GM21390 (cell line): ENCODE data around the gene USH1G.
"Not testable (repeated sequence)": the region's sequence is repeated elsewhere in the genome, so short reads cannot be mapped to it uniquely, and the experiment has no call there.

Experiments used
- ATAC-seq: cut with Tn5 transposase; IDR thresholded peaks from one replicate; pipeline ENCODE4 v1.9.1; 2021; ENCODE audit not compliant: unreplicated experiment

Gene USH1G

DNA sequence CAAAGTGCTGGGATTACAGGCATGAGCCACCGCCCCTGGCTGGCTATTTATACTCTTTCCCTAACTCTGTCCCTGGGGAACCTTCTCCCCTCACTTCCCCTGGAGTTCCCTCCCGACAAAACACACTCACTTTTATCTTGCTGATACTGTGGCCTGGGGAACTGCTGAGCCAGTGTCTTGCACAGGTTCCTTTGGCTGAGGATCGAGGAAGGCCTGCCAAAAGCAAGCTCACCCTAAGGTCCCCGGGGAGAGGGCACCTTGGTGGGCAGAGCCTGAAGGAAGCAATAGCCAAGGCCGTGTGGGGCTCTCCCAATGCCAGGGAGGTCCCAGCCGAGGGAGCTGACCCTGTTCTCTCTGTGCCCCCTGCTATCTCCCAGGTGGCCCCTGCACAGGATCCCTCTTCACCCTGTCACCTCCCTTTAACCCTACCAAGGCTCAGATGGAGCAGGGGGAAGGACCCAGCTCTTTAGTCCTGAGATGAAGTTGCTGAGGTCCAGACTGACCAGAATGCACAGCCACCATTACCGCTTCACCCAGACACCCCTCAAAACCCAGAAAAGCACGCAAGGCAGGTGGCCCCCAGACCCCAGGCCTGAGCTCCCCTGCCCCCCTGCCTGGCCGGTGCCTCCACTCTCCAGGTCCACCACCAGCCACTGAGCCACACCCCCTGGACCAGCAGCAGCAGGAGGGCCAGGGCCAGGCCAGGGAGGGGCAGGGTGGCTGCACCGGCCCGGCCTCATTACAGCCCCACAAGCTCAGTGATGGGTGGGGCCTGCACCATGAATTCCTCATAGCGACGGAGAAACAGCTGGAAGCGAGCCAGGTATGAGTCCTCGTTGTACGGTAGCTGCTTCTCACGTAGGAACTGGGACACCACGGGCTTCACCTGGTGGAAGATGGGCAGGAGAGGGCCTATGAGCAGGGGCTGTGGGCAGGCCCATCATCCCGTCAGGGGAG lies 45.2 kb downstream of the USH1G start:
- no peak for ATAC-seq

DNA sequence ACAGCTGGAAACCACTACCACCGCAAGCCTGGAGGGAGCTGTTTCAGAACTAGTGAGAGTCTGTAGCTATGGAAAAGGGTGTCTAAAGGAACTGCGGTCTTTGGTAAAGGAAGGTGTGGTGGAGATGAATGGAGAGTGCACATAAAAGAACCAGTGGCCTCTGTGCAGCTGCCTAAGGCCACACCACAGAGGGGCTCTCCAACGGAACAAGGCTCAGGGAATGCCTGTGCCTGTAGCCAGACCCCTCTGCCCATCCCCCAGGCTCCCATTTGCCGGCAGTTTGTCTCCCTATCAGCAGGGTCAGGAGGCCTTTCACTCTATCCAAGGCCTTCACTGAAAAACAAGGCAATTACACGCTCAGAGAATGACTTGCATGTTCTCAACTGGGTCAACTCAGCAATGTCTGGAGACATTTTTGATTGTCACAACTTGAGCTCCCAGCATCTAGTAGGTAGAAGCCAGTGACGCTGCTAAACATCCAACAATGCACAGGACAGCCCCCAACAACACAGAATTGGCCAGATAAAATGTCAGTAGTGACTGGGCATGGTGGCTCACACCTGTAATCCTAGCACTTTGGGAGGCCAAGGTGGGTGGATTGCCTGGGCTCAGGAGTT lies 47.0 kb downstream of the USH1G start:
- ATAC-seq, result no peak

DNA sequence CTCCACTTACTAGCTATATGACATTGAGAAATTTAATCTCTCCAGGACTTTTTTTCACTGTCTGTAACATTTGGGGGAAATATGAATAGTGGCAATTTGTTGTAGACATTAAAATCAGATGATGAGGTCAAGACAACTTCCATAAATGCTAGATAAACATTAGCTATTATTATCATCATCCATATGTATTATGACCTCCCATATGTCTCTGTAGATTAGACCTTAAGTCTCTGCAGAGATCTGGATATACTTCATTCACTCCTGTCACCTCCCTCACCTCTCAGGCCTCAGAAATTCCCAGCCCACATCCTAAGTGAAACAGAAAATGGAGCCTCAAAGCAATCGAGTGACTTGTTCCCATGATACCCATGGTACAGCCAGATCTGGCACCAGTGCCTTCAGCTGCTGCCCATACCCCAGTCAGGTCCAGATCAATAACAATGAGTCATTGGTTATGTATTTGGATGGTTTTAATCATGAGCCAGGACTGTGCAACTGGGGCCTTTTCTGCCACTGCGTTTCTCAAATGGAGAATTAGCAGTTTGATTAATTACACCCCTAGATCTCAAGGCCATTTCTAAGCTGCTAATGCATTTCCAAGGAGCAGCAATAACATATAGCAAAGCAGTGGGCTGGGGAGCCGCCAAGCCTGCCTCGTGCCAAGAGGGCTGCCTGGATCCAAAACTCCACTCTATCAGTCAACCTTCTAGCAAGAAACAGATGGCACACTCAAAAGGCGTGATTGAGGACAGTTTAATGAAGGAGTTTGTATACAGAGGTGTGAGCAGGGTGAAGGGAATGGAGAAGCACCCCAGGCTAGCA lies 47.7 kb downstream of the USH1G start:
- ATAC-seq, result no peak

DNA sequence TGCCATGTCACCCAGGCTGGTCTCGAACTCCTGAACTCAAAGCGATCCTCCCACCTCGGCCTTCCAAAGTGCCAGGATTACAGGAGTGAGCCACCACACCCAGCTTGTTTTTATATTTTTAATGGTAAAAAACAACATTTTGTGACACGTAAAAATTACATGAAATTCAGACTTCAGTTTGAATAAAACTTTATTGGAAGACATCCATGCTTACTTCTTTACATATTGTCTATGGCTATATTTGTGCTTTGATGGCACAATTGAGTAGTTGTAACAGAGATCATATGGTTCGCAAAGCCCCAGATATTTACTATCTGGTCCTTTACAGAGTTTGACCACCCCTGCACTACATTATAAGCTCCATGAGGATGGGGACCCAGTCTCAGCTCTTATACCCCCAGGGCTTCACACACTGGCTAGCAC lies 48.4 kb downstream of the USH1G start:
- no peak for ATAC-seq

GRCh38 chr17:74873874-74874614 lies 49.0 kb downstream of the USH1G start:
- ATAC-seq, result no peak

DNA sequence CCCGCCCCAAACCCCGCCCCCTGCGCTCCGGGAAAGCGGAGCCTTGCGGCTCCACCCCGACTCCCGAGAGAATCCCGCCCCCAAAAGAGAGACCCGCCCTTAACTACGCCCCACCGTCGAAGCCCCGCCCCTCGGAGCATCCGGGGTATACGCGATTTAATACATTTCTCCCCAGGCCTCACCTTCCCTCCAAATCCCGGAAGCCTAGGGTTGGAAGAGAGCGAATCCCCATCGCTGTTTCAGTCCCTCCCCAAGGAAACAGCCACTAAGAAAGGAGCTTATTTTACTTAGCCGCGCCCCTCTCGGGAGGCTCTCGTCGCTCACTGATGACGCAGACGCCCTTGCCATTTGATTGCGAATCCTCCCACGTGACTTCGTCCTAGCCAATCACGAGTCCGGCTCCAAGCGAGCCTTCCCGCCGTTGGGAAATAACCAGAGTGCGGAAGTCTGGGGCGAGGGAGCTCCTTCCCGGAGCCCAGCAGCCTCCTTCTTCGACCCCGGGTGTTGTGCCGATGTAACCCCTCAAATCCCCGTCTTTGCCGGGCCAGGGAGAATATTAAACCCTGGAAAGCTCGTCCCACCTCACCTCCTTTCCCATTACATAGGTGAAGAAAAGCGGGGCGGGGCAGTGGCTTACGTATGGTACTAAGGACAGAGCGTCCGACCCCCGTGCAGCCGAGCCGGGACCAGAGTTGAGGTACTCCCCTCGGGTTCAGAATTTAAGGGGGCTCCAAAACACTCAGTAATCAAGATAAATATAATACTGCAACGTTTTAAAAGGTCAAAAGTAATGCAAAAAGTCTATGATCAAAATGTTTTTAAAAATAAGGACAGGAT lies 49.8 kb downstream of the USH1G start:
- ATAC-seq, result peak; percentile 87

GRCh38 chr17:74872313-74873036 lies 50.6 kb downstream of the USH1G start, which contains the start of gene FDXR:
Gene FDXR (minus strand): TSS chr17:74872994. CDS start chr17:74872944, 50 bp downstream.
- ATAC-seq, result peak; percentile 29

GRCh38 chr17:74871356-74872076 lies 51.5 kb downstream of the USH1G start:
- ATAC-seq, result no peak

DNA sequence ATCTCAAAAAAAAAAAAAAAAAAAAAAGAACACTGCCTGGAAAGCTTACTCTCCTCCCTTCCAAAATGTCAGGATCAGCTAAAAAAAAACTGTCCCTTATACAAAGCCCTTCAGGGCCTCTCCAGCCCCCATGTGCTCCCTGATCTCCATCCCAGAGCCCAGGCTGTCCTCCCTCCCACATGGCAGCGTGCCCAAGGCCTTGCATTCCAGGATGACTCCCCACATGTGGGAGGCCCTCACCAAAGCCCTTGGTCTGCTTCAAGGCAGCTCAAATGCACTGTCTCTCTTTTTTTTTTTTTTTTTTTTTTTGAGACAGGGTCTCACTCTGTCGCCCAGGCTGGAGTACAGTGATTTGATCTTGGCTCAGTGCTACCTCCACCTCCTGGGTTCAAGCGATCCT lies 52.5 kb downstream of the USH1G start:
- ATAC-seq, result no peak

GRCh38 chr17:74870028-74870427 lies 53.0 kb downstream of the USH1G start:
- not testable (repeated sequence) for ATAC-seq

GRCh38 chr17:74868908-74869255 lies 54.2 kb downstream of the USH1G start:
- no peak for ATAC-seq

DNA sequence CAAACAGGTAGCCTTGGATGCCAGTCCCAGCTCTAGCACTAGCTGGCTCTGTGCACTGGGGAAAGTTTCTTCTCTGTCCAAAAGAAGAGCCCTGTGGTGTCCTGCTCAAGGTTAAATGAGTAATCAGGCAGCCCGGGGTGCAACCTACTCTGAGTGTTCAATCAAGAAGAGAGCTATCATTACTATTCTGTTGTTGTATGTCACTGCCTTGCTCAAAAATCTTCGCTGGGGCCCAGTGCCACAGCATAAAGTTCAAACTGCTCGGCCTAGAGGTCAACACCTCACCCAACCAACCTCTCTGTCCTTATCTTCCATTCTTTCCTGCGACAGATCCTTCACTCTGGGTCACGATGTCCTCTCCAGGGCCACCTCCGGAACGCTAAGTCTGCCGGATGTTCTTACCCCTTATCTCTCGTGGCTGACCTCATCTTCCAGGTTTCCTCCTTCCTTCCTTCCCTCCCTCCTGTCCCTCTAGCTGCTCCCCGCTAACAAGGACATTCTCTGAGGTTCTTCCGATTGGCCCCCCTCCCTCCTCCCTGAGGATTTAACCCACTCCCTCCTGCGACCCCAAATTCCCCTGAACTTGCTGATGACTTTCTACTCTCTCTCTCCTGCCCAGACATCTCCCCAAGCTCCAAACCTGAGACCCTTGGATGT lies 54.7 kb downstream of the USH1G start:
- ATAC-seq, result no peak

GRCh38 chr17:74866198-74866835 lies 56.7 kb downstream of the USH1G start:
- no peak for ATAC-seq
